H1 (cell line): ENCODE results near the gene PAPSS2. TPM values are rescaled to one million over a fixed set of nuclear protein-coding genes. Genes with fewer than 3 reads are reported as not detected.

Source experiments
- CTCF ChIA-PET: fragments of 300-600 bp; sonication (Branson Sonifier 250); formaldehyde crosslinking; loops from one replicate; lab custom pipeline; 2021; ENCODE audit not compliant: partially characterized antibody; lab: Charles Lee
- POLR2A ChIA-PET: fragments of 300-600 bp; sonication (Branson Sonifier 250); formaldehyde crosslinking; loops from one replicate; lab custom pipeline; 2021; ENCODE audit warnings: inconsistent platforms; ENCODE audit not compliant: partially characterized antibody; lab: Charles Lee
- DNase-seq, 2 experiments: peaks; one replicate each; pipeline versions ENCODE4 v3.0.0 to v3.0.0-alpha.2; 2010 to 2022; ENCODE audit warnings: low spot score in 2 of 2, low read depth in 1 of 2, mixed read lengths in 1 of 2
- FAIRE-seq: peaks from 2 replicates; lab custom pipeline; 2011; peaks lifted over from hg19 to GRCh38; lab: Jason Lieb, UNC
- H2AFZ ChIP-seq: 2 replicates; pipeline ENCODE4 v1.8.1; 2012; ENCODE audit warnings: low read length, inconsistent platforms
- H2AK5ac ChIP-seq: 2 replicates; pipeline ENCODE4 v1.6.1; 2013; ENCODE audit warnings: low read depth, low read length
- H2BK120ac ChIP-seq: replicated peaks from 2 replicates; pipeline ENCODE3; 2013; ENCODE audit warnings: low read depth, low read length, inconsistent platforms
- H2BK12ac ChIP-seq: 2 replicates; pipeline ENCODE4 v1.6.1; 2013; ENCODE audit warnings: low read depth, low read length
- H2BK15ac ChIP-seq: 2 replicates; pipeline ENCODE4 v1.6.1; 2013; ENCODE audit warnings: low read length
- H2BK20ac ChIP-seq: 2 replicates; pipeline ENCODE4 v1.6.1; 2013; ENCODE audit warnings: low read length
- H2BK5ac ChIP-seq: 2 replicates; pipeline ENCODE4 v1.6.1; 2013; ENCODE audit warnings: low read depth, low read length
- H3K14ac ChIP-seq: 2 replicates; pipeline ENCODE4 v1.6.1; 2013; ENCODE audit warnings: inconsistent platforms; ENCODE audit not compliant: insufficient read length
- H3K18ac ChIP-seq: 2 replicates; pipeline ENCODE4 v1.6.1; 2013; ENCODE audit warnings: low read length; ENCODE audit errors: extremely low read depth
- H3K23ac ChIP-seq: 2 replicates; pipeline ENCODE4 v1.6.1; 2013; ENCODE audit warnings: inconsistent platforms; ENCODE audit not compliant: insufficient read length
- H3K23me2 ChIP-seq: 2 replicates; pipeline ENCODE4 v1.6.1; 2013; ENCODE audit warnings: low read depth, low read length
- H3K27ac ChIP-seq: 2 replicates; pipeline ENCODE4 v1.6.1; 2011; ENCODE audit warnings: low read depth, low read length, inconsistent platforms
- H3K27me3 ChIP-seq, 4 experiments: replicated peaks in 1 of 4; 1 replicate in 1 of 4; 2 replicates in 3 of 4; pipeline versions ENCODE4 v1.6.1 to v1.8.1; 2011 to 2013; ENCODE audit warnings: low read length in 3 of 4, mild to moderate bottlenecking in 3 of 4, inconsistent platforms in 2 of 4, mixed read lengths in 2 of 4, moderate library complexity in 1 of 4; ENCODE audit not compliant: control insufficient read depth in 3 of 4, insufficient read depth in 3 of 4; ENCODE audit errors: extremely low read depth in 1 of 4
- H3K36me3 ChIP-seq, 4 experiments: 2 replicates each; pipeline versions ENCODE4 v1.6.1 to v1.8.1; 2011 to 2013; ENCODE audit warnings: mild to moderate bottlenecking in 4 of 4, low read length in 3 of 4, moderate library complexity in 2 of 4, control low read depth in 1 of 4, inconsistent platforms in 1 of 4; ENCODE audit not compliant: insufficient read depth in 4 of 4, control insufficient read depth in 2 of 4
- H3K4ac ChIP-seq: replicated peaks from 2 replicates; pipeline ENCODE3; 2013; ENCODE audit warnings: low read length, low read depth, mixed read lengths, inconsistent platforms; ENCODE audit not compliant: insufficient read length
- H3K4me1 ChIP-seq, 4 experiments: replicated peaks in 1 of 4; 1 replicate in 1 of 4; 2 replicates in 3 of 4; pipeline versions ENCODE4 v1.6.1 to v1.8.1; 2011 to 2013; ENCODE audit warnings: low read length in 3 of 4, inconsistent platforms in 2 of 4, mixed read lengths in 1 of 4; ENCODE audit not compliant: insufficient read depth in 4 of 4, control insufficient read depth in 3 of 4
- H3K4me2 ChIP-seq, 2 experiments: 2 replicates each; pipeline versions ENCODE4 v1.6.1 to v1.8.1; 2011 to 2013; ENCODE audit warnings: low read depth in 2 of 2, low read length in 2 of 2, control low read depth in 1 of 2, inconsistent platforms in 1 of 2, mild to moderate bottlenecking in 1 of 2; ENCODE audit not compliant: insufficient read depth in 1 of 2
- H3K4me3 ChIP-seq, 4 experiments: fragments of 200-600, 300-600 bp in 1 of 4; sonication (generic), shearing (Covaris generic), sonication (Bioruptor Twin) in 1 of 4; 2 replicates each; pipeline versions ENCODE4 v1.5.1 to v1.8.1; 2011 to 2016; ENCODE audit warnings: low read length in 4 of 4, low read depth in 3 of 4, control low read depth in 2 of 4, inconsistent platforms in 2 of 4, mild to moderate bottlenecking in 2 of 4, mixed read lengths in 1 of 4, moderate library complexity in 1 of 4; ENCODE audit not compliant: insufficient read depth in 2 of 4; ENCODE audit errors: extremely low read depth in 1 of 4
- H3K56ac ChIP-seq: replicated peaks from 2 replicates; pipeline ENCODE3; 2013; ENCODE audit warnings: low read depth, mild to moderate bottlenecking, mixed read lengths, low read length, inconsistent platforms; ENCODE audit not compliant: insufficient read length
- H3K79me1 ChIP-seq: 2 replicates; pipeline ENCODE4 v1.6.1; 2013; ENCODE audit warnings: low read depth, low read length, control low read depth
- H3K79me2 ChIP-seq, 2 experiments: 2 replicates each; pipeline versions ENCODE4 v1.6.1 to v1.8.1; 2012 to 2013; ENCODE audit warnings: low read length in 2 of 2, mild to moderate bottlenecking in 2 of 2, inconsistent platforms in 1 of 2; ENCODE audit not compliant: insufficient read depth in 2 of 2, control insufficient read depth in 1 of 2
- H3K9ac ChIP-seq, 4 experiments: replicated peaks in 1 of 4; 1 replicate in 1 of 4; 2 replicates in 3 of 4; pipeline versions ENCODE4 v1.6.1 to v1.8.1; 2011 to 2013; ENCODE audit warnings: low read depth in 3 of 4, low read length in 3 of 4, control low read depth in 2 of 4, mild to moderate bottlenecking in 2 of 4, moderate library complexity in 2 of 4, inconsistent platforms in 1 of 4; ENCODE audit errors: extremely low read depth in 1 of 4
- H3K9me3 ChIP-seq, 2 experiments: 2 replicates each; pipeline versions ENCODE4 v1.6.1 to v1.8.1; 2012 to 2013; ENCODE audit warnings: mild to moderate bottlenecking in 2 of 2, moderate library complexity in 2 of 2, control low read depth in 1 of 2, inconsistent platforms in 1 of 2, low read depth in 1 of 2, low read length in 1 of 2, mixed read lengths in 1 of 2; ENCODE audit not compliant: insufficient read depth in 2 of 2
- H4K20me1 ChIP-seq, 2 experiments: replicated peaks in 1 of 2; 2 replicates each; pipeline versions ENCODE3 to v1.8.1; 2011 to 2013; ENCODE audit warnings: inconsistent platforms in 2 of 2, low read length in 2 of 2, mild to moderate bottlenecking in 1 of 2; ENCODE audit not compliant: insufficient read depth in 2 of 2, control insufficient read depth in 1 of 2
- H4K5ac ChIP-seq: 2 replicates; pipeline ENCODE4 v1.6.1; 2013; ENCODE audit warnings: low read length, low read depth, mixed read lengths, inconsistent platforms; ENCODE audit not compliant: insufficient read length
- H4K8ac ChIP-seq: 2 replicates; pipeline ENCODE4 v1.8.0; 2013; ENCODE audit warnings: mild to moderate bottlenecking, moderate library complexity, low read length, inconsistent platforms; ENCODE audit not compliant: insufficient read depth; ENCODE audit errors: extremely low read depth
- H4K91ac ChIP-seq: replicated peaks from 2 replicates; pipeline ENCODE3; 2013; ENCODE audit warnings: low read length, mixed read lengths, inconsistent platforms; ENCODE audit not compliant: insufficient read length
- ATF3 ChIP-seq: IDR thresholded peaks from 2 replicates; pipeline ENCODE4 v1.6.1; 2011; ENCODE audit warnings: low read depth, mild to moderate bottlenecking, low read length; ENCODE audit not compliant: insufficient read depth
- BACH1 ChIP-seq: IDR thresholded peaks from 2 replicates; pipeline ENCODE4 v1.6.1; 2012; ENCODE audit warnings: low read length, improper control_type of control experiment
- CHD2 ChIP-seq: IDR thresholded peaks from 2 replicates; pipeline ENCODE4 v1.6.1; 2012; ENCODE audit warnings: low read length, improper control_type of control experiment
- CTCF ChIP-seq, 3 experiments: IDR thresholded peaks; 1 replicate in 2 of 3; 2 replicates in 1 of 3; pipeline versions ENCODE4 v1.5.1 to v1.6.1; 2011; ENCODE audit warnings: low read length in 3 of 3, mild to moderate bottlenecking in 3 of 3, inconsistent platforms in 2 of 3, low read depth in 1 of 3, moderate library complexity in 1 of 3; ENCODE audit not compliant: insufficient read depth in 1 of 3; ENCODE audit errors: control extremely low read depth in 1 of 3
- EGR1 ChIP-seq: IDR thresholded peaks from 2 replicates; pipeline ENCODE4 v1.6.1; 2011; ENCODE audit warnings: low read depth, low read length, borderline replicate concordance
- KDM5A ChIP-seq: fragments of 200-600 bp; IDR thresholded peaks from 2 replicates; pipeline ENCODE4 v1.7.1; 2012; ENCODE audit warnings: mild to moderate bottlenecking, low read length, inconsistent platforms, mixed read lengths
- NANOG ChIP-seq: IDR thresholded peaks from 2 replicates; pipeline ENCODE4 v1.6.1; 2011; ENCODE audit warnings: low read length, low read depth, mild to moderate bottlenecking, inconsistent platforms; ENCODE audit not compliant: insufficient read depth, poor library complexity, severe bottlenecking
- SAP30 ChIP-seq: fragments of 300-600 bp; sonication (generic); IDR thresholded peaks from 2 replicates; pipeline ENCODE4 v1.7.1; 2012; ENCODE audit warnings: low read length, moderate library complexity, mild to moderate bottlenecking, inconsistent platforms; ENCODE audit not compliant: insufficient read depth, insufficient replicate concordance
- SIN3A ChIP-seq, 2 experiments: IDR thresholded peaks in 1 of 2; conservative IDR thresholded peaks in 1 of 2; 2 replicates each; pipeline ENCODE4 v1.6.1; 2011 to 2012; ENCODE audit warnings: low read length in 2 of 2, improper control_type of control experiment in 1 of 2, low read depth in 1 of 2, mild to moderate bottlenecking in 1 of 2
- SP4 ChIP-seq: IDR thresholded peaks from 2 replicates; pipeline ENCODE4 v1.6.1; 2012; ENCODE audit warnings: low read length, inconsistent platforms
- SUZ12 ChIP-seq: fragments of 200-600 bp; sonication (generic); IDR thresholded peaks from 2 replicates; pipeline ENCODE4 v1.6.1; 2012; ENCODE audit warnings: mild to moderate bottlenecking, inconsistent platforms, low read length, moderate library complexity, mixed read lengths
- WGBS, 2 experiments: shearing (Covaris generic) in 1 of 2; methylation state at CpG; one replicate each; pipeline versions ENCODE4 v1.1.6 to v1.1.7; 2013 to 2015; ENCODE audit warnings: low lambda C conversion rate in 2 of 2, mixed read lengths in 2 of 2, inconsistent platforms in 1 of 2, low coverage in 1 of 2, missing lambda C conversion rate in 1 of 2; ENCODE audit not compliant: insufficient replicate concordance in 2 of 2, insufficient coverage in 1 of 2, insufficient read length in 1 of 2; ENCODE audit errors: extremely low coverage in 1 of 2, missing lambda C conversion rate in 1 of 2; 5-methylcytosine and 5-hydroxymethylcytosine counted together
- polyA plus RNA-seq, 7 experiments: library from polyadenylated mRNA; depleted of rRNA in 3 of 7; stranded (reverse) in 5 of 7; unstranded in 2 of 7; fragments of >200 nt in 5 of 7; fragments of 200-250 nt in 2 of 7; gene quantifications; 1 replicate in 5 of 7; 2 replicates in 1 of 7; 4 replicates in 1 of 7; pipeline versions ENCODE4 v1.2.1 to v1.2.3, GENCODE V29; 2011 to 2013; ENCODE audit warnings: missing spikeins in 2 of 7, mixed read lengths in 2 of 7
- total RNA-seq: library from RNA; stranded (reverse); fragmentation: NEBNext Ultra II Directional; extraction: Animal tissue kit (Norgen Biotek cat#: 25700); gene quantifications from 2 replicates; pipeline ENCODE4 v1.2.1, GENCODE V29; 2021

The PAPSS2 gene
- total and polyA plus RNA-seq, 2 of the 8 experiments (the other 6 are each of a cell fraction or from before 2014, with no cell fraction given): 7.6 to 20.2 TPM

- WGBS, 2 experiments: 86% methylated on average over 2 of the region's 2 CpGs; no CpG with 5 or more reads in 1 of the 2 experiments
- no peak overlapping the region for H2BK15ac ChIP-seq
- H3K27ac ChIP-seq: no peak overlapping the region
- no peak overlapping the region for H4K91ac ChIP-seq
- H2BK20ac ChIP-seq: no peak overlapping the region
- no peak overlapping the region for H4K8ac ChIP-seq
- H3K14ac ChIP-seq: no peak overlapping the region
- no peaks in the 10 kb centered on the region for H4K20me1 ChIP-seq
- H2BK120ac ChIP-seq: no peak overlapping the region
- H2BK5ac ChIP-seq: no peak overlapping the region
- H3K23me2 ChIP-seq: no peaks in the 10 kb centered on the region
- H3K79me2 ChIP-seq: no peaks in the 10 kb centered on the region
- DNase-seq: no peak
- H2AK5ac ChIP-seq: no peak overlapping the region
- no peak overlapping the region for H3K9ac ChIP-seq
- FAIRE-seq: no peak
- H3K4ac ChIP-seq: no peak overlapping the region
- POLR2A ChIA-PET: no interaction called here
- H3K4me1 ChIP-seq: peaks cover 3 to 7% (median 5%) of the 10 kb centered on the region in 4 experiments; a peak in 5 of 7 replicates
- H3K4me3 ChIP-seq: no peak overlapping the region
- H3K18ac ChIP-seq: no peak overlapping the region
- CTCF ChIA-PET: no interaction called here
- no peak overlapping the region for H2BK12ac ChIP-seq
- H3K79me1 ChIP-seq: no peaks in the 10 kb centered on the region
- no peak overlapping the region for H3K4me2 ChIP-seq
- H3K9me3 ChIP-seq: peaks cover 15 to 17% of the 10 kb centered on the region in 2 experiments
- H4K5ac ChIP-seq: no peak overlapping the region
- no peaks in the 10 kb centered on the region for H3K27me3 ChIP-seq
- no peak overlapping the region for H3K23ac ChIP-seq
- H3K56ac ChIP-seq: no peak overlapping the region
- H3K36me3 ChIP-seq: peaks cover 0 to 6% (median 0%) of the 10 kb centered on the region in 4 experiments; a peak in 1 of 8 replicates
- H2AFZ ChIP-seq: no peak overlapping the region
- TF ChIP-seq BACH1: no peak
- no peak for TF ChIP-seq SIN3A (conservative IDR thresholded peaks at IDR 0.05 in 1 of 2, IDR thresholded peaks at IDR 0.05 in 1 of 2; ENCODE audit: low read depth in 1 of 2, low read length in 2 of 2)
- TF ChIP-seq EGR1: no peak
- TF ChIP-seq CHD2: no peak
- TF ChIP-seq SUZ12: no peak
- no peak for TF ChIP-seq SAP30
- no peak for TF ChIP-seq CTCF (IDR thresholded peaks at IDR 0.05; ENCODE audit: control extremely low read depth in 1 of 3, insufficient read depth in 1 of 3, low read depth in 1 of 3, low read length in 3 of 3)
- TF ChIP-seq ATF3: no peak
- TF ChIP-seq SP4: no peak
- TF ChIP-seq NANOG: no peak
- no peak for TF ChIP-seq KDM5A
Observed at GRCh38 chr10:87612115-87612514, 47.6 kb upstream of the PAPSS2 start.
